Right lobe of liver (tissue), 6 donors: ENCODE data around the gene FGF14. TPM values are rescaled to one million over a fixed set of nuclear protein-coding genes. Genes with fewer than 3 reads are reported as not detected.
"Not testable (repeated sequence)": the region's sequence is repeated elsewhere in the genome, so short reads cannot be mapped to it uniquely, and the experiment has no call there.

Experiments
- ATAC-seq, 4 donors: fragments of 200-7000 bp; cut with Tn5 transposase; one replicate each; pipeline ENCODE4 v1.9.1; 2020; ENCODE audit warnings: mild to moderate bottlenecking in 4 of 4, moderate library complexity in 4 of 4
- DNase-seq, 3 donors: peaks; one replicate each; pipeline ENCODE4 v3.0.0-alpha.2; 2020
- H3K27ac ChIP-seq, 3 donors: fragments of 200-600 bp; one replicate each; pipeline ENCODE4 v1.8.0; 2022
- H3K27me3 ChIP-seq, 2 donors: fragments of 200-600 bp; one replicate each; pipeline ENCODE4 v1.8.0; 2022
- H3K36me3 ChIP-seq, 4 donors: fragments of 200-600 bp; sonication (generic) in 1 of 4; one replicate each; pipeline versions ENCODE4 v1.5.1 to v1.8.0; 2017 to 2022; ENCODE audit warnings: control low read depth in 1 of 4
- H3K4me1 ChIP-seq, 4 donors: fragments of 200-600 bp; sonication (generic) in 1 of 4; one replicate each; pipeline versions ENCODE4 v1.5.1 to v1.8.0; 2017 to 2022; ENCODE audit warnings: control low read depth in 1 of 4
- H3K4me3 ChIP-seq, 3 donors: fragments of 200-600 bp; one replicate each; pipeline ENCODE4 v1.8.0; 2022
- H3K9me3 ChIP-seq, 4 donors: fragments of 200-600 bp; sonication (generic) in 1 of 4; one replicate each; pipeline versions ENCODE4 v1.5.1 to v1.8.0; 2017 to 2022; ENCODE audit warnings: control low read depth in 1 of 4
- CTCF ChIP-seq, 4 donors: fragments of 200-600 bp in 3 of 4; fragments of 450-650 bp in 1 of 4; IDR thresholded peaks; one replicate each; pipeline versions ENCODE4 v1.5.1 to v1.8.0; 2016 to 2022; ENCODE audit warnings: antibody characterized with exemption in 4 of 4, mild to moderate bottlenecking in 2 of 4
- POLR2A ChIP-seq: fragments of 450-650 bp; IDR thresholded peaks from one replicate; pipeline ENCODE4 v1.6.1; 2017; ENCODE audit warnings: antibody characterized with exemption, mild to moderate bottlenecking
- WGBS: methylation state at CpG from one replicate; pipeline ENCODE4 v1.1.6; 2018; ENCODE audit warnings: low coverage, low lambda C conversion rate; ENCODE audit not compliant: insufficient coverage; ENCODE audit errors: missing lambda C conversion rate; 5-methylcytosine and 5-hydroxymethylcytosine counted together
- intact Hi-C, 2 donors: fragments of 100-400 bp; cut with DNase I; formaldehyde crosslinking; loops; one replicate each; pipeline versions ENCODE4 v1.11.2 to v1.14.1; 2022
- total RNA-seq, 6 experiments: library from RNA; depleted of rRNA in 2 of 6; stranded (reverse); fragments of >200 nt in 2 of 6; fragmentation: NEBNext Ultra II Directional in 3 of 6; extraction: Animal tissue kit (Norgen Biotek cat#: 25700) in 3 of 6; gene quantifications; one replicate each; pipeline versions ENCODE4 v1.1.0 to v1.2.4, GENCODE V29; 2016 to 2023
- donor health status: DM: no; HTN: yes; CAD: no.
- donor health status: DM: no; HTN: no; CAD: no.
- donor health status: DM: no; HTN: no; CAD: no.
- donor health status: DM: no; HTN: yes; CAD: no.
- donor health status: DM: no; HTN: yes; CAD: no.

Gene FGF14
- total RNA-seq, 6 experiments from 2014 or later = 0.42 to 6.3 (median 1.2) TPM

- intact Hi-C loops = no loop called here
Observed at GRCh38 chr13:101845245-101846020, 556.4 kb downstream of the FGF14 start.

GRCh38 chr13:101841698-101842097 lies 560.1 kb downstream of the FGF14 start:
- Histone ChIP-seq H3K27me3 (no peaks in the 10 kb centered on the region), H3K4me3 (no peak overlapping the region), H3K36me3 (no peaks in the 10 kb centered on the region), H3K27ac (no peak overlapping the region), H3K9me3 (no peaks in the 10 kb centered on the region), H3K4me1 (no peaks in the 10 kb centered on the region)
- WGBS = 18% methylated on average over 3 of the region's 3 CpGs
- no peak for DNase-seq
- no peak for ATAC-seq
- intact Hi-C loops = no loop called here
- TF ChIP-seq POLR2A (no peak), CTCF (IDR thresholded peaks at IDR 0.05) (no peak)

More at GRCh38 chr13:101845245-101846020, 556.4 kb downstream of the FGF14 start:
- H3K36me3 ChIP-seq = no peaks in the 10 kb centered on the region
- TF ChIP-seq CTCF (IDR thresholded peaks at IDR 0.05) (no peak), POLR2A (no peak)
- 31% methylated on average over 4 of the region's 4 CpGs for WGBS
- H3K27me3 ChIP-seq = no peaks in the 10 kb centered on the region
- H3K9me3 ChIP-seq = no peaks in the 10 kb centered on the region
- H3K27ac ChIP-seq = no peak overlapping the region
- DNase-seq (no peak), ATAC-seq (no peak)
- no peak overlapping the region for H3K4me3 ChIP-seq
- H3K4me1 ChIP-seq = no peaks in the 10 kb centered on the region

GRCh38 chr13:101838323-101838722 lies 563.5 kb downstream of the FGF14 start:
- no peaks in the 10 kb centered on the region for H3K36me3 ChIP-seq
- no peak for ATAC-seq
- H3K4me3 ChIP-seq = no peak overlapping the region
- WGBS = 48% methylated on average over 2 of the region's 2 CpGs
- H3K27me3 ChIP-seq = no peaks in the 10 kb centered on the region
- no peaks in the 10 kb centered on the region for H3K9me3 ChIP-seq
- no peak for DNase-seq
- H3K4me1 ChIP-seq = no peaks in the 10 kb centered on the region
- intact Hi-C loops = no loop called here
- TF ChIP-seq CTCF (IDR thresholded peaks at IDR 0.05) (no peak), POLR2A (no peak)
- H3K27ac ChIP-seq = no peak overlapping the region

- H3K4me1 ChIP-seq, DNase-seq, H3K27me3 ChIP-seq, H3K4me3 ChIP-seq, intact Hi-C loops, ATAC-seq, H3K27ac ChIP-seq, H3K36me3 ChIP-seq, H3K9me3 ChIP-seq: not testable (repeated sequence)
- WGBS = 82% methylated on average over 4 of the region's 4 CpGs
Observed at GRCh38 chr13:101837778-101838177, 564.1 kb downstream of the FGF14 start.

- intact Hi-C loops = no loop called here
- DNase-seq = no peak
Observed at GRCh38 chr13:101837288-101837687, 564.6 kb downstream of the FGF14 start.

More at GRCh38 chr13:101837288-101837687, 564.6 kb downstream of the FGF14 start:
- WGBS = 76% methylated on average over 2 of the region's 2 CpGs
- TF ChIP-seq CTCF (IDR thresholded peaks at IDR 0.05) = no peak
- no peak for TF ChIP-seq POLR2A
- ATAC-seq = no peak
- no peak overlapping the region for H3K4me3 ChIP-seq
- no peaks in the 10 kb centered on the region for H3K4me1 ChIP-seq
- H3K27me3 ChIP-seq = no peaks in the 10 kb centered on the region
- H3K9me3 ChIP-seq = no peaks in the 10 kb centered on the region
- H3K36me3 ChIP-seq = no peaks in the 10 kb centered on the region
- H3K27ac ChIP-seq = no peak overlapping the region
